K562 (cell line): ENCODE measurements around the gene ADD1. TPM values are rescaled to one million over a fixed set of nuclear protein-coding genes. Genes with fewer than 3 reads are reported as not detected.

Experiments
- BCL6 ChIP-seq: fragments of 250-450 bp; sonication (Bioruptor Pico); IDR thresholded peaks from 2 replicates; pipeline ENCODE4 v1.4.0; 2020
- CCNT2 ChIP-seq: IDR thresholded peaks from 2 replicates; pipeline ENCODE4 v1.6.1; 2011; ENCODE audit warnings: borderline replicate concordance, low read depth, mild to moderate bottlenecking, moderate library complexity, mixed read lengths, low read length; ENCODE audit not compliant: insufficient read length; ENCODE audit errors: extremely low read depth
- DDX20 ChIP-seq: fragments of 450-650 bp; IDR thresholded peaks from 2 replicates; pipeline ENCODE4 v1.6.1; 2016; ENCODE audit warnings: missing genetic modification characterization, low read depth, mild to moderate bottlenecking, missing compliant biosample characterization, moderate library complexity
- E2F3 ChIP-seq: fragments of 250-450 bp; sonication (Bioruptor Pico); IDR thresholded peaks from 2 replicates; pipeline ENCODE4 v1.4.0; 2020; ENCODE audit warnings: mild to moderate bottlenecking
- ELF1 ChIP-seq: fragments of 200-800 bp; sonication (Bioruptor generic); IDR thresholded peaks from 2 replicates; pipeline ENCODE4 v1.6.1; 2016; ENCODE audit warnings: missing genetic modification characterization, missing compliant biosample characterization
- ELF4 ChIP-seq: fragments of 450-650 bp; formaldehyde crosslinking; IDR thresholded peaks from 2 replicates; pipeline ENCODE4 v1.4.0; 2022; ENCODE audit warnings: missing genetic modification characterization
- FIP1L1 ChIP-seq: fragments of 200-400 bp; formaldehyde crosslinking; IDR thresholded peaks from 2 replicates; pipeline ENCODE4 v1.6.1; 2018; ENCODE audit warnings: mild to moderate bottlenecking, low read depth, low read length; ENCODE audit not compliant: poor library complexity, severe bottlenecking
- HDAC8 ChIP-seq: fragments of 450-650 bp; IDR thresholded peaks from 2 replicates; pipeline ENCODE4 v1.6.1; 2016; ENCODE audit warnings: mild to moderate bottlenecking, missing genetic modification characterization, moderate library complexity, missing compliant biosample characterization
- KDM2B ChIP-seq: fragments of 250-450 bp; sonication (Bioruptor Pico); IDR thresholded peaks from 2 replicates; pipeline ENCODE4 v1.8.0; 2021; ENCODE audit warnings: mild to moderate bottlenecking, moderate library complexity
- MECOM ChIP-seq: fragments of 250-450 bp; sonication (Bioruptor Pico); IDR thresholded peaks from 2 replicates; pipeline ENCODE4 v1.8.0; 2022; ENCODE audit warnings: inconsistent platforms
- NR2F6 ChIP-seq: fragments of 450-650 bp; formaldehyde crosslinking; IDR thresholded peaks from 2 replicates; pipeline ENCODE4 v1.4.0; 2020; ENCODE audit warnings: mild to moderate bottlenecking
- NUFIP1 ChIP-seq: fragments of 450-650 bp; IDR thresholded peaks from 2 replicates; pipeline ENCODE4 v1.6.1; 2018; ENCODE audit not compliant: partially characterized antibody
- PCBP2 ChIP-seq: fragments of 200-400 bp; formaldehyde crosslinking; IDR thresholded peaks from 2 replicates; pipeline ENCODE4 v1.6.1; 2018; ENCODE audit warnings: low read length, low read depth, mild to moderate bottlenecking, moderate library complexity; ENCODE audit not compliant: poor library complexity, severe bottlenecking
- RBFOX2 ChIP-seq: fragments of 200-400 bp; formaldehyde crosslinking; IDR thresholded peaks from 2 replicates; pipeline ENCODE4 v1.6.1; 2017; ENCODE audit warnings: low read depth, mild to moderate bottlenecking, low read length, moderate library complexity
- RUNX1 ChIP-seq: sonication (generic); IDR thresholded peaks from 2 replicates; pipeline ENCODE4 v1.6.1; 2016; ENCODE audit warnings: antibody characterized with exemption, low read depth
- SMARCB1 ChIP-seq: IDR thresholded peaks from 2 replicates; pipeline ENCODE4 v1.6.1; 2011; ENCODE audit warnings: improper control_type of control experiment, low read depth; ENCODE audit not compliant: insufficient read length
- SPI1 ChIP-seq: IDR thresholded peaks from 2 replicates; pipeline ENCODE4 v1.6.1; 2011; ENCODE audit warnings: low read depth, low read length, control low read depth, borderline replicate concordance
- SRSF1 ChIP-seq: fragments of 200-400 bp; formaldehyde crosslinking; IDR thresholded peaks from 2 replicates; pipeline ENCODE4 v1.6.1; 2017; ENCODE audit warnings: mild to moderate bottlenecking, low read depth, low read length, moderate library complexity
- U2AF2 ChIP-seq: fragments of 200-400 bp; formaldehyde crosslinking; optimal IDR thresholded peaks from 2 replicates; pipeline ENCODE3; 2017; ENCODE audit warnings: low read depth, mild to moderate bottlenecking, low read length
- ZFX ChIP-seq: sonication (generic); formaldehyde crosslinking; IDR thresholded peaks from 2 replicates; pipeline ENCODE4 v1.8.0; 2022; ENCODE audit warnings: mild to moderate bottlenecking, missing genetic modification reagents, moderate library complexity
- ZNF347 ChIP-seq: fragments of 450-650 bp; formaldehyde crosslinking; IDR thresholded peaks from 2 replicates; pipeline ENCODE4 v1.4.0; 2020; ENCODE audit warnings: low read depth, mild to moderate bottlenecking, moderate library complexity
- ZNF431 ChIP-seq: sonication (generic); formaldehyde crosslinking; IDR thresholded peaks from 2 replicates; pipeline ENCODE4 v1.8.0; 2022; ENCODE audit warnings: mild to moderate bottlenecking, missing genetic modification reagents
- ZNF507 ChIP-seq: conservative IDR thresholded peaks from 2 replicates; pipeline ENCODE4 v1.6.1; 2017; ENCODE audit warnings: missing genetic modification characterization, missing compliant biosample characterization
- ZNF668 ChIP-seq: fragments of 250-450 bp; sonication (Bioruptor Pico); IDR thresholded peaks from 2 replicates; pipeline ENCODE4 v1.8.0; 2022; ENCODE audit warnings: mild to moderate bottlenecking, inconsistent platforms
- ZNF79 ChIP-seq: fragments of 250-450 bp; sonication (Bioruptor Pico); IDR thresholded peaks from 2 replicates; pipeline ENCODE4 v1.4.0; 2020; ENCODE audit warnings: low read depth, mild to moderate bottlenecking, moderate library complexity
- polyA plus RNA-seq, 8 experiments: library from polyadenylated mRNA; depleted of rRNA in 4 of 8; stranded (reverse) in 5 of 8; unstranded in 3 of 8; fragments of >200 nt; fragmentation: Nextera tagmentation in 2 of 8; fragmentation: Illumina TruSeq in 1 of 8; extraction: Ambion mirVana in 2 of 8; extraction: Trizol in 1 of 8; gene quantifications; 2 replicates each; pipeline versions ENCODE4 v1.2.1 to v1.2.3, GENCODE V29; 2011 to 2014; ENCODE audit warnings: inconsistent platforms in 1 of 8, missing spikeins in 1 of 8
- total RNA-seq, 7 experiments: library from RNA; depleted of rRNA in 6 of 7; stranded (reverse); fragments of >200 nt in 6 of 7; fragmentation: Illumina TruSeq in 2 of 7; extraction: Trizol in 2 of 7; gene quantifications; 2 replicates each; pipeline versions ENCODE4 v1.2.1 to v1.2.3, GENCODE V29; 2011 to 2021; ENCODE audit warnings: low replicate concordance in 1 of 7
- TF ChIP-seq, protein P1 (sequence below): sonication (generic); formaldehyde crosslinking; IDR thresholded peaks from 2 replicates; pipeline ENCODE4 v1.8.1; 2023; ENCODE audit warnings: mild to moderate bottlenecking, missing genetic modification reagents
- TF ChIP-seq, protein P2 (sequence below), 2 experiments: fragments of 450-650 bp; conservative IDR thresholded peaks; 2 replicates each; pipeline ENCODE4 v1.6.1; 2017; ENCODE audit warnings: mild to moderate bottlenecking in 2 of 2, moderate library complexity in 2 of 2

Gene ADD1
- total and polyA plus RNA-seq, 9 of the 15 experiments (the other 6 are each of a cell fraction or from before 2014, with no cell fraction given): 17.5 to 153 (median 74.0) TPM

DNA sequence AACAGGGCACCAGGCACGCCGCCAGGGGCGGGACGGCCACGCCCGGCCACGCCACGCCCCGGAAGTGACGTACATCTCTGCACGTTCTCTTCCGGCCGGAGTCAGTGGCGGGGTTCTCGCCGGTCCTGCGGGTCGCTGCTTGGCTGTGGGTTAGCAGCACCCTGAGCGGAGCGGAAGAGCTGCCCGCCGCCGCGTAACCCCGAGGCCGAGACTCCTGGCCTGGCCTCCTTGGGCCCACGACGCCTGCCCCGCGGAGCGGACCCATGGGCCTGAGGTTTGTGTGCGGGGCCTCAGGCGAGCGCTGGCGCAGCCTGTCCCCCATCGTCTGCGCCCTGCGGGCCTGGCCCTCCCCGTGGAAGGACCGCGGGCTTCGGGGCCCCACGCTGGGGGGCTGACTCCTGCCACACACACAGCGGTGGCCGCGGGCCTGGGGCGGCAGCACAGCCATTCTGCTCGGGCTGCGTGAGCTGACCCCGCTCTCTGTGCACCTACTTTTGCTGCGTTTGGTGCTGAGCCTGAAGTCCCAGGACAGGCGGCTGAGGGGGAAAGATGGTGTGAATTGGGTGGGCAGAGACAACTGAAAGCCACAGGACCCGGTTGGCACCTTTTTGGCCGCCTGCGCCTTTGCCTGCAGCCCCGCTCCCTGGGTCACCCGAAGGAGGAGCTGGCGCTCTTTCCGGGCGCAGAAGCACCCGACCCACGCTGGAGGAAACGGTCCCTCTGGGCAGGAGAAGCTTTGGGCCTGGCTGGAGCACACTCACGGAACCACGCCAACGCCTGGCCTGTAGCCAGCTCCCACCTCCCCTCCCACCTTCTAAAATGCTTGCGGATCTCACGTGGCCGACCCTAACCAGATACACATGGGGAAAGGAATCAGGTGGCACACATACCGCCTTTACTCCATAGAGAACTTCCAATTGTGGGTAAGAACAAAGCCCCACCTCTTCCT lies 91.4 kb downstream of the ADD1 start (continued):
- TF ChIP-seq, protein P1, sequence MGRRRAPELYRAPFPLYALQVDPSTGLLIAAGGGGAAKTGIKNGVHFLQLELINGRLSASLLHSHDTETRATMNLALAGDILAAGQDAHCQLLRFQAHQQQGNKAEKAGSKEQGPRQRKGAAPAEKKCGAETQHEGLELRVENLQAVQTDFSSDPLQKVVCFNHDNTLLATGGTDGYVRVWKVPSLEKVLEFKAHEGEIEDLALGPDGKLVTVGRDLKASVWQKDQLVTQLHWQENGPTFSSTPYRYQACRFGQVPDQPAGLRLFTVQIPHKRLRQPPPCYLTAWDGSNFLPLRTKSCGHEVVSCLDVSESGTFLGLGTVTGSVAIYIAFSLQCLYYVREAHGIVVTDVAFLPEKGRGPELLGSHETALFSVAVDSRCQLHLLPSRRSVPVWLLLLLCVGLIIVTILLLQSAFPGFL (CRISPR knock-in tag): no peak
- TF ChIP-seq MECOM (no peak), RBFOX2 (peak; percentile 88), DDX20 (tag) (no peak), NUFIP1 (no peak), ELF1 (tag) (peak; percentile 71), ZNF507 (tag) (no peak), BCL6 (CRISPR knock-in tag) (no peak), ELF4 (CRISPR knock-in tag) (0 out of 2 replicates have a peak, but pooled peaks have one; percentile 8), E2F3 (0 out of 2 replicates have a peak, but pooled peaks have one; percentile 59), SRSF1 (no peak), HDAC8 (tag) (no peak), KDM2B (peak; percentile 71; the same call in 1 of the 2 replicates), ZNF431 (CRISPR knock-in tag) (no peak), CCNT2 (peak; percentile 58), RUNX1 (no peak), SPI1 (peak; percentile 18; the same call in 1 of the 2 replicates), PCBP2 (no peak), ZNF668 (CRISPR knock-in tag) (no peak), FIP1L1 (peak; percentile 34), U2AF2 (no peak), NR2F6 (no peak), ZFX (peak; percentile 81), ZNF79 (CRISPR knock-in tag) (no peak), SMARCB1 (no peak), ZNF347 (no peak)
- TF ChIP-seq, protein P2, sequence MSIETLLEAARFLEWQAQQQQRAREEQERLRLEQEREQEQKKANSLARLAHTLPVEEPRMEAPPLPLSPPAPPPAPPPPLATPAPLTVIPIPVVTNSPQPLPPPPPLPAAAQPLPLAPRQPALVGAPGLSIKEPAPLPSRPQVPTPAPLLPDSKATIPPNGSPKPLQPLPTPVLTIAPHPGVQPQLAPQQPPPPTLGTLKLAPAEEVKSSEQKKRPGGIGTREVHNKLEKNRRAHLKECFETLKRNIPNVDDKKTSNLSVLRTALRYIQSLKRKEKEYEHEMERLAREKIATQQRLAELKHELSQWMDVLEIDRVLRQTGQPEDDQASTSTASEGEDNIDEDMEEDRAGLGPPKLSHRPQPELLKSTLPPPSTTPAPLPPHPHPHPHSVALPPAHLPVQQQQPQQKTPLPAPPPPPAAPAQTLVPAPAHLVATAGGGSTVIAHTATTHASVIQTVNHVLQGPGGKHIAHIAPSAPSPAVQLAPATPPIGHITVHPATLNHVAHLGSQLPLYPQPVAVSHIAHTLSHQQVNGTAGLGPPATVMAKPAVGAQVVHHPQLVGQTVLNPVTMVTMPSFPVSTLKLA (conservative IDR thresholded peaks at IDR 0.05): peak; percentile 2 to 79
